HG03439 (cell line): ENCODE measurements around the gene ARHGEF12.
"Not testable (repeated sequence)": the region's sequence is repeated elsewhere in the genome, so short reads cannot be mapped to it uniquely, and the experiment has no call there.

Source experiments
- ATAC-seq: cut with Tn5 transposase; IDR thresholded peaks from one replicate; pipeline ENCODE4 v1.9.1; 2021; ENCODE audit warnings: mild to moderate bottlenecking, moderate library complexity; ENCODE audit not compliant: unreplicated experiment

ARHGEF12 gene

GRCh38 chr11:120489799-120490198 lies 153.6 kb downstream of the ARHGEF12 start:
- no peak for ATAC-seq

- no peak for ATAC-seq
These were observed 156.3 kb downstream of the ARHGEF12 start for GRCh38 chr11:120492486-120492885.

GRCh38 chr11:120494595-120494994 lies 158.4 kb downstream of the ARHGEF12 start:
- ATAC-seq = no peak

GRCh38 chr11:120499088-120499487 lies 162.9 kb downstream of the ARHGEF12 start:
- no peak for ATAC-seq

- ATAC-seq = no peak
These were observed 163.6 kb downstream of the ARHGEF12 start for GRCh38 chr11:120499859-120500258.

- ATAC-seq = no peak
These were observed 164.3 kb downstream of the ARHGEF12 start for GRCh38 chr11:120500414-120501071.

- ATAC-seq = no peak
These were observed 165.2 kb downstream of the ARHGEF12 start for GRCh38 chr11:120501440-120501839.

GRCh38 chr11:120501976-120502755 lies 166.0 kb downstream of the ARHGEF12 start:
- ATAC-seq = no peak

- ATAC-seq = not testable (repeated sequence)
These were observed 167.3 kb downstream of the ARHGEF12 start for GRCh38 chr11:120503529-120503928.

- ATAC-seq = no peak
These were observed 169.7 kb downstream of the ARHGEF12 start for GRCh38 chr11:120505801-120506425.

- ATAC-seq = no peak
These were observed 173.3 kb downstream of the ARHGEF12 start for GRCh38 chr11:120509346-120510053.

GRCh38 chr11:120510406-120511115 lies 174.3 kb downstream of the ARHGEF12 start:
- ATAC-seq = no peak

- peak; percentile 90 for ATAC-seq
These were observed 175.1 kb downstream of the ARHGEF12 start, which contains the start of gene GRIK4 for GRCh38 chr11:120511116-120511819. Gene GRIK4, plus strand, starts transcription at chr11:120511748. Its CDS starts 148,571 bp downstream, at chr11:120660319.

GRCh38 chr11:120511820-120512738 lies 175.9 kb downstream of the ARHGEF12 start:
- ATAC-seq = no peak

- ATAC-seq = no peak
These were observed 176.7 kb downstream of the ARHGEF12 start for GRCh38 chr11:120512739-120513435.

- no peak for ATAC-seq
These were observed 177.5 kb downstream of the ARHGEF12 start for GRCh38 chr11:120513436-120514315.

- ATAC-seq = no peak
These were observed 178.4 kb downstream of the ARHGEF12 start for GRCh38 chr11:120514541-120515121.
